NB4 (cell line): ENCODE measurements around the gene CDHR3.

Source experiments
- MYC ChIP-seq: IDR thresholded peaks from 2 replicates; pipeline ENCODE4 v1.6.1; 2011; ENCODE audit warnings: low read depth, low read length
- POLR2A ChIP-seq: IDR thresholded peaks from 2 replicates; pipeline ENCODE4 v1.6.1; 2011; ENCODE audit warnings: mild to moderate bottlenecking; ENCODE audit not compliant: insufficient read length; ENCODE audit errors: extremely low read depth
- TF ChIP-seq, protein P1 (sequence below): IDR thresholded peaks from one replicate; pipeline ENCODE4 v1.5.1; 2012; ENCODE audit warnings: low read depth, low read length

DNA sequence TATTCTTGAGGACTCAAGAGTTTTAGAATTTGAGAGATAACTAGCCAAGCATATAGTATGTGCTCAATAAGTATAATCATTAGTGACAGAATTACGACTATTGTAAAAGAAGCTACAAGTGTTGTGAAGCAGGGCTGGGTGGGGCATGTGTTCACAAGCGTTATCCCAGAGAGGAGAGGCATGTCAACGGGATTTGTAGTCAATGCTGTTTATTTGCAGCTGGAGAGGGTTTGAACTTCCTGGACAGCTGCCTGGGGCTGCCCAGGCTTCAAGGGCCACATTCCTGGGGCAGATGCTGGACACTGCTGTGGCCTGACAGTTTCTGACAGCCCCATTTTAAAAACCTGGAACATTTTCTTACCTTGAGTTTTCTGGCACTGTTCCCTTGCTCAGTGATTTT lies 36.9 kb upstream of the CDHR3 start:
- TF ChIP-seq POLR2A (no peak), MYC (no peak)
- TF ChIP-seq, protein P1, sequence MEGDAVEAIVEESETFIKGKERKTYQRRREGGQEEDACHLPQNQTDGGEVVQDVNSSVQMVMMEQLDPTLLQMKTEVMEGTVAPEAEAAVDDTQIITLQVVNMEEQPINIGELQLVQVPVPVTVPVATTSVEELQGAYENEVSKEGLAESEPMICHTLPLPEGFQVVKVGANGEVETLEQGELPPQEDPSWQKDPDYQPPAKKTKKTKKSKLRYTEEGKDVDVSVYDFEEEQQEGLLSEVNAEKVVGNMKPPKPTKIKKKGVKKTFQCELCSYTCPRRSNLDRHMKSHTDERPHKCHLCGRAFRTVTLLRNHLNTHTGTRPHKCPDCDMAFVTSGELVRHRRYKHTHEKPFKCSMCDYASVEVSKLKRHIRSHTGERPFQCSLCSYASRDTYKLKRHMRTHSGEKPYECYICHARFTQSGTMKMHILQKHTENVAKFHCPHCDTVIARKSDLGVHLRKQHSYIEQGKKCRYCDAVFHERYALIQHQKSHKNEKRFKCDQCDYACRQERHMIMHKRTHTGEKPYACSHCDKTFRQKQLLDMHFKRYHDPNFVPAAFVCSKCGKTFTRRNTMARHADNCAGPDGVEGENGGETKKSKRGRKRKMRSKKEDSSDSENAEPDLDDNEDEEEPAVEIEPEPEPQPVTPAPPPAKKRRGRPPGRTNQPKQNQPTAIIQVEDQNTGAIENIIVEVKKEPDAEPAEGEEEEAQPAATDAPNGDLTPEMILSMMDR = no peak
